GM15510 (cell line): Measurements from ENCODE around the gene DDX27.

ENCODE experiments used
- POLR2A ChIP-seq: IDR thresholded peaks from 3 replicates; pipeline ENCODE4 v1.6.1; 2011; ENCODE audit warnings: borderline replicate concordance; ENCODE audit not compliant: insufficient read length; ENCODE audit errors: extremely low read depth

Gene DDX27

GRCh38 chr20:49256261-49256660 lies 37.0 kb downstream of the DDX27 start:
- TF ChIP-seq POLR2A = no peak

GRCh38 chr20:49259284-49259683 lies 40.1 kb downstream of the DDX27 start:
- no peak for TF ChIP-seq POLR2A

GRCh38 chr20:49259799-49260198 lies 40.6 kb downstream of the DDX27 start:
- TF ChIP-seq POLR2A = no peak

GRCh38 chr20:49260218-49260617 lies 41.0 kb downstream of the DDX27 start:
- no peak for TF ChIP-seq POLR2A

GRCh38 chr20:49261173-49261572 lies 42.0 kb downstream of the DDX27 start:
- TF ChIP-seq POLR2A = no peak

GRCh38 chr20:49262444-49262843 lies 43.2 kb downstream of the DDX27 start:
- no peak for TF ChIP-seq POLR2A

GRCh38 chr20:49267327-49267726 lies 48.1 kb downstream of the DDX27 start:
- TF ChIP-seq POLR2A = no peak

GRCh38 chr20:49268600-49269365 lies 49.6 kb downstream of the DDX27 start:
- TF ChIP-seq POLR2A = no peak

GRCh38 chr20:49270177-49270576 lies 51.0 kb downstream of the DDX27 start:
- TF ChIP-seq POLR2A = no peak

GRCh38 chr20:49270736-49271135 lies 51.5 kb downstream of the DDX27 start:
- no peak for TF ChIP-seq POLR2A

- TF ChIP-seq POLR2A = no peak
Observed at GRCh38 chr20:49272654-49273053, 53.4 kb downstream of the DDX27 start.

GRCh38 chr20:49273696-49274277 lies 54.6 kb downstream of the DDX27 start:
- TF ChIP-seq POLR2A = no peak

GRCh38 chr20:49275216-49275615 lies 56.0 kb downstream of the DDX27 start:
- TF ChIP-seq POLR2A = no peak

GRCh38 chr20:49275636-49276035 lies 56.4 kb downstream of the DDX27 start:
- no peak for TF ChIP-seq POLR2A

- TF ChIP-seq POLR2A = no peak
Observed at GRCh38 chr20:49276161-49276960, 57.1 kb downstream of the DDX27 start.
